Common myeloid progenitor, CD34-positive (primary cell): ENCODE measurements around the gene CACNB2.

Experiments
- CTCF ChIA-PET: fragments of 350-600 bp; sonication (Branson Sonifier 250); formaldehyde crosslinking; loops from one replicate; lab custom pipeline; 2021; ENCODE audit warnings: antibody characterized with exemption; lab: Charles Lee
- POLR2A ChIA-PET: fragments of 350-600 bp; sonication (Branson Sonifier 250); formaldehyde crosslinking; loops from one replicate; lab custom pipeline; 2021; ENCODE audit warnings: antibody characterized with exemption; lab: Charles Lee
- DNase-seq, 3 donors: peaks; one replicate each; pipeline versions ENCODE4 v3.0.0 to v3.0.0-alpha.2; 2013
- H3K27ac ChIP-seq, 2 experiments: 1 replicate in 1 of 2; 2 replicates in 1 of 2; pipeline ENCODE4 v1.7.0; 2013; ENCODE audit warnings: inconsistent platforms in 2 of 2, low read length in 2 of 2, mild to moderate bottlenecking in 2 of 2, low read depth in 1 of 2, moderate library complexity in 1 of 2; ENCODE audit not compliant: severe bottlenecking in 2 of 2, insufficient read depth in 1 of 2, poor library complexity in 1 of 2
- H3K27me3 ChIP-seq, 5 experiments: replicated peaks in 2 of 5; 1 replicate in 3 of 5; 2 replicates in 2 of 5; pipeline versions ENCODE4 v1.6.1 to v1.7.0; 2013; ENCODE audit warnings: low read length in 4 of 5, mild to moderate bottlenecking in 2 of 5, moderate library complexity in 2 of 5, inconsistent platforms in 1 of 5; ENCODE audit not compliant: insufficient read depth in 5 of 5, control insufficient read depth in 4 of 5
- H3K36me3 ChIP-seq, 4 experiments: 1 replicate in 2 of 4; 2 replicates in 2 of 4; pipeline versions ENCODE4 v1.6.1 to v1.7.0; 2013; ENCODE audit warnings: low read length in 3 of 4, control low read depth in 1 of 4, mild to moderate bottlenecking in 1 of 4; ENCODE audit not compliant: control insufficient read depth in 4 of 4, insufficient read depth in 4 of 4
- H3K4me1 ChIP-seq, 4 experiments: 1 replicate in 3 of 4; 2 replicates in 1 of 4; pipeline versions ENCODE4 v1.6.1 to v1.7.1; 2013; ENCODE audit warnings: low read length in 3 of 4, mild to moderate bottlenecking in 3 of 4, control low read depth in 1 of 4, inconsistent platforms in 1 of 4, moderate library complexity in 1 of 4; ENCODE audit not compliant: control insufficient read depth in 4 of 4, insufficient read depth in 4 of 4; ENCODE audit errors: control extremely low read depth in 1 of 4
- H3K4me3 ChIP-seq, 7 experiments: 1 replicate in 4 of 7; 2 replicates in 3 of 7; pipeline versions ENCODE4 v1.5.1 to v1.7.0; 2013; ENCODE audit warnings: mild to moderate bottlenecking in 7 of 7, low read length in 6 of 7, moderate library complexity in 6 of 7, inconsistent platforms in 2 of 7, low read depth in 2 of 7, control low read depth in 1 of 7; ENCODE audit not compliant: insufficient read depth in 4 of 7, control insufficient read depth in 1 of 7; ENCODE audit errors: extremely low read depth in 1 of 7
- H3K9me3 ChIP-seq, 5 experiments: 1 replicate in 4 of 5; 2 replicates in 1 of 5; pipeline versions ENCODE4 v1.6.1 to v1.7.1; 2013; ENCODE audit warnings: low read length in 4 of 5, mild to moderate bottlenecking in 2 of 5, inconsistent platforms in 1 of 5, low read depth in 1 of 5, moderate library complexity in 1 of 5; ENCODE audit not compliant: control insufficient read depth in 4 of 5, insufficient read depth in 2 of 5; ENCODE audit errors: control extremely low read depth in 1 of 5
- WGBS: methylation state at CpG from one replicate; pipeline ENCODE4 v1.1.5; 2013; ENCODE audit not compliant: insufficient coverage; 5-methylcytosine and 5-hydroxymethylcytosine counted together

CACNB2 gene

GRCh38 chr10:18293536-18294510, 153.6 kb downstream of the CACNB2 start:
- POLR2A ChIA-PET: no interaction called here
- Histone ChIP-seq H3K4me3 (no peak overlapping the region), H3K4me1 (no peaks in the 10 kb centered on the region), H3K27me3 (peaks cover 0 to 1% (median 0%) of the 10 kb centered on the region in 5 experiments), H3K36me3 (no peaks in the 10 kb centered on the region), H3K27ac (no peak overlapping the region), H3K9me3 (no peaks in the 10 kb centered on the region)
- no peak for DNase-seq
- 93% methylated on average over 3 of the region's 9 CpGs for WGBS
- CTCF ChIA-PET: no interaction called here

DNA sequence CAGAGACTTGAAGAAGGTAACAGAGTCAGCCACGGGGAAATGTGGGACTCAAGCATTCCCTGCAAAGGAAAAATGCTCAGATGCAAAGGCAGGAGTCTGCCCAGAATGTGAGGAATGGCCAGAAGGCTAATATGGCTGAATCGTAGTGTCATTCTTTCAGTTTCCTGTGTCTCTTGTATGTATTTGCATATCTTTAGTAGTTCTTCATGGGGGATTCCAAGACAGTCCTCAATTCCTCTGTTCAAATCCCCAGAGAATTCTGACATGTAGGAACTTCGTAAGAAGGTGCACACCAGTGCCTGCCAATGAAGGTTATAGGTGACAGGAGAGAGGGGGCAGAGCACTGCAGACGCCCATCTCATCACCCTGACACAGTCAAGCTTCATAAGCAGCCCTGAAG, 154.4 kb downstream of the CACNB2 start:
- ChIA-PET POLR2A (no interaction called here), CTCF (no interaction called here)
- Histone ChIP-seq H3K27me3 (peaks cover 0 to 1% (median 0%) of the 10 kb centered on the region in 5 experiments), H3K9me3 (no peaks in the 10 kb centered on the region), H3K36me3 (no peaks in the 10 kb centered on the region), H3K4me1 (no peaks in the 10 kb centered on the region), H3K27ac (no peak overlapping the region), H3K4me3 (no peak overlapping the region)
- no peak for DNase-seq
- 89% methylated on average over 4 of the region's 4 CpGs for WGBS

- H3K4me3 ChIP-seq: no peak overlapping the region
- peaks cover 0 to 1% (median 0%) of the 10 kb centered on the region in 5 experiments for H3K27me3 ChIP-seq
- no peak for DNase-seq
- H3K4me1 ChIP-seq: no peaks in the 10 kb centered on the region
- no peaks in the 10 kb centered on the region for H3K36me3 ChIP-seq
- no peaks in the 10 kb centered on the region for H3K9me3 ChIP-seq
- CTCF ChIA-PET: no interaction called here
- POLR2A ChIA-PET: no interaction called here
- H3K27ac ChIP-seq: no peak overlapping the region
- 100% methylated on average over 3 of the region's 5 CpGs for WGBS
Observed at GRCh38 chr10:18297659-18298058, 157.4 kb downstream of the CACNB2 start.

- WGBS: 89% methylated on average over 2 of the region's 9 CpGs
- CTCF ChIA-PET: no interaction called here
- no peaks in the 10 kb centered on the region for H3K9me3 ChIP-seq
Observed at GRCh38 chr10:18298256-18298655, 158.0 kb downstream of the CACNB2 start.

GRCh38 chr10:18303851-18304801, 163.9 kb downstream of the CACNB2 start:
- DNase-seq: peak; percentile 14 to 82 (median 73)
- Histone ChIP-seq H3K4me3 (no peak overlapping the region), H3K27me3 (no peaks in the 10 kb centered on the region), H3K36me3 (no peaks in the 10 kb centered on the region), H3K4me1 (peaks cover 0 to 6% (median 2%) of the 10 kb centered on the region in 4 experiments), H3K9me3 (no peaks in the 10 kb centered on the region), H3K27ac (peak overlapping the region in 1 of 2 experiments; percentile 30)
- WGBS: 69% methylated on average over 5 of the region's 12 CpGs
- ChIA-PET POLR2A (no interaction called here), CTCF (interaction anchor here (1.0 kb wide), 1 partner anchor 8 kb away, joined by 4 read pairs; no protein-coding TSS in a partner anchor)

More at GRCh38 chr10:18298256-18298655, 158.0 kb downstream of the CACNB2 start:
- Histone ChIP-seq H3K4me3 (no peak overlapping the region), H3K4me1 (no peaks in the 10 kb centered on the region), H3K27me3 (peaks cover 0 to 1% (median 0%) of the 10 kb centered on the region in 5 experiments), H3K36me3 (no peaks in the 10 kb centered on the region), H3K27ac (no peak overlapping the region)
- POLR2A ChIA-PET: no interaction called here
- DNase-seq: no peak

DNA sequence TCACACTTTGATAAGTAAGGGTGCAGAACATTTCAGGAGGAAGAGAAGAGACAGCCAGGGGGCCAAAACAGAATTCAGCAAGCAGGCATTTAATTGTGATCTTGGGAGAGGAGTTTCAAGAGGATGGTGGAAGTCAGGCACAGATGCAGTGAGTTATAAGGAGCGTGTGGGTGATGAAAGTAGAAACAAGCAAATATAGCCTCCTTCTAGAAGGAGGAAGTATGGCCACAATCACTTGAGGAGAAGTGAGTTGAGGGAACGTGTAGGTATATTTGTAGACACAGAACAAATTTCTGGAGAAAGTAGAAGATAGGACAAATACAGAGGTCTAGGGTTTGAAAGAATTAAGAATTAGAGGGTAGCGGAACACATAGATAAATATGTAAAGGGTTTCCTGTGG, 165.8 kb downstream of the CACNB2 start:
- WGBS: 63% methylated on average over 3 of the region's 3 CpGs
- peaks cover 0 to 2% (median 0%) of the 10 kb centered on the region in 4 experiments for H3K36me3 ChIP-seq
- no peak overlapping the region for H3K27ac ChIP-seq
- H3K4me1 ChIP-seq: peaks cover 0 to 6% (median 2%) of the 10 kb centered on the region in 4 experiments
- ChIA-PET CTCF (no interaction called here), POLR2A (no interaction called here)
- peak in 2 of 3 donors; percentile 15 to 24 for DNase-seq
- no peak overlapping the region for H3K4me3 ChIP-seq
- H3K27me3 ChIP-seq: no peaks in the 10 kb centered on the region
- H3K9me3 ChIP-seq: no peaks in the 10 kb centered on the region
